Endodermal cell (in vitro differentiated cells): ENCODE data around the gene PPP1R9A. TPM values are rescaled to one million over a fixed set of nuclear protein-coding genes. Genes with fewer than 3 reads are reported as not detected.

ENCODE experiments used
- DNase-seq: peaks from one replicate; pipeline ENCODE4 v3.0.0-alpha.2; 2017
- H3K27ac ChIP-seq: 2 replicates; pipeline ENCODE4 v1.5.1; 2013; ENCODE audit warnings: mild to moderate bottlenecking, low read depth, low read length, moderate library complexity
- H3K27me3 ChIP-seq: 2 replicates; pipeline ENCODE4 v1.6.1; 2013; ENCODE audit warnings: mild to moderate bottlenecking, low read length, moderate library complexity; ENCODE audit not compliant: insufficient read depth, control insufficient read depth, poor library complexity, severe bottlenecking
- H3K36me3 ChIP-seq: 2 replicates; pipeline ENCODE4 v1.7.0; 2013; ENCODE audit warnings: mild to moderate bottlenecking, low read length, moderate library complexity; ENCODE audit not compliant: control insufficient read depth, insufficient read depth
- H3K4me1 ChIP-seq: one replicate; pipeline ENCODE4 v1.7.0; 2013; ENCODE audit warnings: low read length; ENCODE audit not compliant: control insufficient read depth, insufficient read depth
- H3K4me3 ChIP-seq: 2 replicates; pipeline ENCODE4 v1.5.1; 2013; ENCODE audit warnings: mild to moderate bottlenecking, low read length, moderate library complexity
- H3K9ac ChIP-seq: 2 replicates; pipeline ENCODE4 v1.6.1; 2013; ENCODE audit warnings: mild to moderate bottlenecking, low read length, moderate library complexity; ENCODE audit not compliant: poor library complexity, severe bottlenecking; ENCODE audit errors: extremely low read depth
- H3K9me3 ChIP-seq: 2 replicates; pipeline ENCODE4 v1.6.1; 2013; ENCODE audit warnings: mild to moderate bottlenecking, low read length, moderate library complexity; ENCODE audit not compliant: control insufficient read depth
- H3K27ac Mint-ChIP-seq: 2 replicates; pipeline ENCODE4 v1.8.0; 2020; ENCODE audit warnings: mixed read lengths
- H3K27me3 Mint-ChIP-seq: 2 replicates; pipeline ENCODE4 v1.8.0; 2021; ENCODE audit warnings: mild to moderate bottlenecking, mixed read lengths; ENCODE audit not compliant: insufficient read depth
- H3K36me3 Mint-ChIP-seq: 2 replicates; pipeline ENCODE4 v1.8.0; 2020; ENCODE audit warnings: low read depth, mixed read lengths
- H3K4me1 Mint-ChIP-seq: 2 replicates; pipeline ENCODE4 v1.8.0; 2020; ENCODE audit warnings: mixed read lengths
- H3K4me3 Mint-ChIP-seq: 2 replicates; pipeline ENCODE4 v1.8.0; 2020; ENCODE audit warnings: mild to moderate bottlenecking, moderate library complexity, mixed read lengths
- H3K9me3 Mint-ChIP-seq: 2 replicates; pipeline ENCODE4 v1.8.0; 2020; ENCODE audit warnings: mild to moderate bottlenecking, mixed read lengths
- CTCF ChIP-seq: fragments of 200-600 bp; sonication (generic); conservative IDR thresholded peaks from 2 replicates; pipeline ENCODE4 v1.5.0; 2021; ENCODE audit warnings: antibody characterized with exemption, mild to moderate bottlenecking
- WGBS, 2 experiments: methylation state at CpG; one replicate each; pipeline versions ENCODE4 v1.1.5 to v1.1.7; 2013; ENCODE audit warnings: missing lambda C conversion rate in 2 of 2, mixed read lengths in 1 of 2; ENCODE audit not compliant: insufficient coverage in 1 of 2, insufficient read length in 1 of 2; 5-methylcytosine and 5-hydroxymethylcytosine counted together
- total RNA-seq, 2 donors: library from RNA; stranded (reverse); fragmentation: NEBNext Ultra II Directional in 1 of 2; extraction: Animal tissue kit (Norgen Biotek cat#: 25700) in 1 of 2; gene quantifications; 2 replicates in 1 of 2; 3 replicates in 1 of 2; pipeline ENCODE4 v1.2.1, GENCODE V29; 2021

Gene PPP1R9A
- total RNA-seq, 2 donors from 2014 or later: 38.7 to 39.4 TPM

- H3K27ac Mint-ChIP-seq: no peak overlapping the region
- TF ChIP-seq CTCF: no peak
- peaks cover 9% of the 10 kb centered on the region for H3K36me3 ChIP-seq
- no peak overlapping the region for H3K27ac ChIP-seq
- no peak for DNase-seq
- H3K27me3 Mint-ChIP-seq: no peaks in the 10 kb centered on the region
- H3K36me3 Mint-ChIP-seq: peaks cover 7% of the 10 kb centered on the region
- no peak overlapping the region for H3K4me3 Mint-ChIP-seq
- no peaks in the 10 kb centered on the region for H3K9me3 ChIP-seq
- no peaks in the 10 kb centered on the region for H3K4me1 ChIP-seq
- H3K27me3 ChIP-seq: no peaks in the 10 kb centered on the region
- H3K9ac ChIP-seq: no peak overlapping the region
- no peak overlapping the region for H3K4me3 ChIP-seq
- H3K9me3 Mint-ChIP-seq: no peaks in the 10 kb centered on the region
- no peaks in the 10 kb centered on the region for H3K4me1 Mint-ChIP-seq
Observed at GRCh38 chr7:95295397-95295796, 388.0 kb downstream of the PPP1R9A start.

- Histone ChIP-seq H3K36me3 (no peaks in the 10 kb centered on the region), H3K9me3 (no peaks in the 10 kb centered on the region), H3K9ac (no peak overlapping the region), H3K4me3 (no peak overlapping the region), H3K27me3 (no peaks in the 10 kb centered on the region), H3K4me1 (no peaks in the 10 kb centered on the region), H3K27ac (no peak overlapping the region)
- Mint-ChIP-seq H3K36me3 (no peaks in the 10 kb centered on the region), H3K9me3 (no peaks in the 10 kb centered on the region), H3K4me3 (no peak overlapping the region), H3K27ac (no peak overlapping the region), H3K27me3 (no peaks in the 10 kb centered on the region), H3K4me1 (no peaks in the 10 kb centered on the region)
- no peak for TF ChIP-seq CTCF
- DNase-seq: no peak
- 98 to 100% methylated on average over 4 to 5 of the region's 6 CpGs for WGBS, 2 experiments
Observed at GRCh38 chr7:95296456-95296855, 389.1 kb downstream of the PPP1R9A start.

- 98 to 100% methylated on average over 1 of the region's 1 CpG for WGBS, 2 experiments
- no peak for DNase-seq
- no peak for TF ChIP-seq CTCF
- no peak overlapping the region for H3K27ac ChIP-seq
- no peak overlapping the region for H3K4me3 ChIP-seq
- H3K9me3 ChIP-seq: no peaks in the 10 kb centered on the region
- H3K27ac Mint-ChIP-seq: no peak overlapping the region
- no peaks in the 10 kb centered on the region for H3K36me3 Mint-ChIP-seq
- H3K27me3 ChIP-seq: no peaks in the 10 kb centered on the region
- no peaks in the 10 kb centered on the region for H3K36me3 ChIP-seq
- H3K27me3 Mint-ChIP-seq: no peaks in the 10 kb centered on the region
- no peaks in the 10 kb centered on the region for H3K9me3 Mint-ChIP-seq
- no peaks in the 10 kb centered on the region for H3K4me1 ChIP-seq
- no peak overlapping the region for H3K4me3 Mint-ChIP-seq
- no peak overlapping the region for H3K9ac ChIP-seq
- no peaks in the 10 kb centered on the region for H3K4me1 Mint-ChIP-seq
Observed at GRCh38 chr7:95297041-95297440, 389.6 kb downstream of the PPP1R9A start.
